SU-DHL-6 (cell line): ENCODE measurements around the gene FCGR3A.
"Not testable (repeated sequence)": the region's sequence is repeated elsewhere in the genome, so short reads cannot be mapped to it uniquely, and the experiment has no call there.

Experiments
- EZH2phosphoT487 ChIP-seq: fragments of 200-600 bp; sonication (generic), shearing (Covaris generic); conservative IDR thresholded peaks from 2 replicates; pipeline ENCODE4 v1.6.1; 2018; ENCODE audit warnings: mild to moderate bottlenecking, antibody characterized with exemption, low read length, moderate library complexity, mixed read lengths
- TF ChIP-seq, protein P1 (sequence below): fragments of 200-600 bp; sonication (generic); IDR thresholded peaks from one replicate; pipeline ENCODE4 v1.5.1; 2017; ENCODE audit warnings: antibody characterized with exemption, mild to moderate bottlenecking, low read length, moderate library complexity; ENCODE audit not compliant: insufficient read depth, poor library complexity, severe bottlenecking

DNA sequence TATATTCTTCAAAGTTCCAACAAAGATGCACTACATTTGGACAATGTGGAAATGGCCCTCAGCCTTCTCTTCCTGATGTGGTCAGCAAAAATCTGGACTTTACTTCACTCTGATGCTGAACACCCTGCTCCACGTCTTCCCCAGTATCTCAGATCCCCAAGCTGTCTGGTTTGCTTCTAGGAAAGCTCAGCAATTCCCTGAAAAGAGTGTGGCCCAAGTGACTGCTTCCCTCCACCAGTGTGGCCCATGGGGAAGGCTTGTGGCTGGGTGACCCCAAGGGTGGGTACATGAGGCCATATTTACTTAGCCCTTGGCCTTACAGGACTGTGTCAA lies 36.2 kb downstream of the FCGR3A start:
- TF ChIP-seq, protein P1, sequence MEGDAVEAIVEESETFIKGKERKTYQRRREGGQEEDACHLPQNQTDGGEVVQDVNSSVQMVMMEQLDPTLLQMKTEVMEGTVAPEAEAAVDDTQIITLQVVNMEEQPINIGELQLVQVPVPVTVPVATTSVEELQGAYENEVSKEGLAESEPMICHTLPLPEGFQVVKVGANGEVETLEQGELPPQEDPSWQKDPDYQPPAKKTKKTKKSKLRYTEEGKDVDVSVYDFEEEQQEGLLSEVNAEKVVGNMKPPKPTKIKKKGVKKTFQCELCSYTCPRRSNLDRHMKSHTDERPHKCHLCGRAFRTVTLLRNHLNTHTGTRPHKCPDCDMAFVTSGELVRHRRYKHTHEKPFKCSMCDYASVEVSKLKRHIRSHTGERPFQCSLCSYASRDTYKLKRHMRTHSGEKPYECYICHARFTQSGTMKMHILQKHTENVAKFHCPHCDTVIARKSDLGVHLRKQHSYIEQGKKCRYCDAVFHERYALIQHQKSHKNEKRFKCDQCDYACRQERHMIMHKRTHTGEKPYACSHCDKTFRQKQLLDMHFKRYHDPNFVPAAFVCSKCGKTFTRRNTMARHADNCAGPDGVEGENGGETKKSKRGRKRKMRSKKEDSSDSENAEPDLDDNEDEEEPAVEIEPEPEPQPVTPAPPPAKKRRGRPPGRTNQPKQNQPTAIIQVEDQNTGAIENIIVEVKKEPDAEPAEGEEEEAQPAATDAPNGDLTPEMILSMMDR: not testable (repeated sequence)
- not testable (repeated sequence) for TF ChIP-seq EZH2phosphoT487
